ENCODE results near the gene PFKL. TPM values are rescaled to one million over a fixed set of nuclear protein-coding genes. Genes with fewer than 3 reads are reported as not detected.
A peak's percentile ranks its signal among the peaks of the same experiment; 100 is the strongest.

Gene PFKL
- total RNA-seq (100 to 1,000 TPM; 132 to 176 TPM), total RNA-seq (285 to 307 reads per million in 2 donors)

DNA sequence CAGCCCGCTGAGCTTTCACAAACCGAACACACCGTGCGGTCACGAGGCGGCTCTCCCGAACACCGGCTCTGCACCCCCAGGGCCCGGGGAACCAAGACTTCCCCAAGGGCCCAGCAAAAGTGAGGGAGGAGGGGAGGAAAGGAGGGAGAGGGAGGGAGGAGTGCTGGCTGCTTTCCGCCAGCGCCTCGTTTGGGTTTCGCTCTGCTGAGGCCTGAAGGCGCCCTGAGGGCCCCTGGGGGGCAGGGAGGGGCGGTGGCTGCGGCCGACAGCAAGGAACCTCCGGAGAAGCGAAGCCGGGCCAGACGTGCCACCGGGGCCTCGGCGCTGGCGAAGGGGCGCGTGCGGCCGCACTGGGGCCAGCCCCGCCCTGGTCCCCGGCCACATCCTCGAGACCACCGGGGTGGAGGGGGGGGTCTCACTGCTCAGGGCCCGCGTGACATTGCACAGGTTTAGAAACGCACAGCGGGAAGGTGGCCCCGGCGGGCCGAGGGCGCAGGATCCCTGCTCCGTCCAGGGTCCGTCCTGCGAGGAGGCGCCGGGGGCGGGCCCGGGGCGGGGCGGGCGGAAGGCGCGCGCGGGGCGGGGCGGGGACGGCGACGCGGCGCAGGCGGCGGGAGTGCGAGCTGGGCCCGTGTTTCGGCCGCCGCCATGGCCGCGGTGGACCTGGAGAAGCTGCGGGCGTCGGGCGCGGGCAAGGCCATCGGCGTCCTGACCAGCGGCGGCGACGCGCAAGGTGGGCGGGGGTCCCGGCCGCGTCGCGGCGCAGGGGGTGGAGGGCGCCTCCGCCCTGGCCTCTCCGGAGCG, at the start of gene PFKL:
TSS of gene PFKL (plus strand) at position 596 of the 804 bp plus-strand sequence. CDS start at position 649, 53 bp downstream.
- no peaks in the 10 kb centered on the region for H3K27me3 Mint-ChIP-seq
- H3K9me3 ChIP-seq (ENCODE audit: control insufficient read depth, low read length, poor library complexity, severe bottlenecking), result no peaks in the 10 kb centered on the region
- peaks cover 40% of the 10 kb centered on the region for H3K4me1 Mint-ChIP-seq
- peak within 1 kb of the TSS; percentile 91 for H3K4me3 Mint-ChIP-seq
- H3K27ac Mint-ChIP-seq, result peak within 1 kb of the TSS; percentile 89
- H3K36me3 Mint-ChIP-seq (ENCODE audit: low read depth), result no peaks in the 10 kb centered on the region
- ATAC-seq, result peak; percentile 55
- peak; percentile 29 to 63 (median 48) for DNase-seq

GRCh38 chr21:44253832-44254710, 45.8 kb upstream of the PFKL start:
- Mint-ChIP-seq H3K27ac (no peak overlapping the region), H3K27me3 (peaks cover 7% of the 10 kb centered on the region), H3K36me3 (ENCODE audit: low read depth) (no peaks in the 10 kb centered on the region), H3K4me1 (peaks cover 2% of the 10 kb centered on the region), H3K4me3 (no peak overlapping the region)
- no peak for DNase-seq
- H3K9me3 ChIP-seq (ENCODE audit: control insufficient read depth, low read length, poor library complexity, severe bottlenecking), result no peaks in the 10 kb centered on the region
- no peak for ATAC-seq

DNA sequence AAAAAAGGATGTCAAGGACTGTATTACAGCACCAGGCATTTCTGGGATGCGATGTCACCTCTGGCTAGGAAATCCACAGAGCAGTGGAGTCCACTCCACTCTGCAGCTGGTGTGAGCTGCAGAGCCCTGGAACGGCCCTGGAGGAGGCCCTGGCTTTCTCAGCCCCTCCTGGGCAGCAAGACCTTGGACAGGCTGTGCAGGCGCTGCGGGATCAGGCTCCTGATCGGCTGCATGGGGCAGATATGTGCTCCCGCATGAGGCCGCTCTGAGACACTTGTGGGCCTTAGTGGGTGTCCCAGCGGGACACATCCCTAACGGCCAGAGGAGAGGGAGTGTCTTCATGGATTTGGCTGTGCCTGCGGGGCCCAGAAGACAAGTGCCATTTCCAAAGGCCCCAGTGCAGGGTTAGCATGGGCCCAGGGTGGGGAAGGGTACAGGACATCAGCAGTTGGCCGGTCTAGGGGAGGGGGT, 44.3 kb upstream of the PFKL start:
- no peak overlapping the region for H3K27ac Mint-ChIP-seq
- DNase-seq, result no peak
- no peak overlapping the region for H3K4me3 Mint-ChIP-seq
- H3K36me3 Mint-ChIP-seq (ENCODE audit: low read depth), result no peaks in the 10 kb centered on the region
- H3K27me3 Mint-ChIP-seq, result peaks cover 7% of the 10 kb centered on the region
- no peak for ATAC-seq
- H3K4me1 Mint-ChIP-seq, result peaks cover 2% of the 10 kb centered on the region
- H3K9me3 ChIP-seq (ENCODE audit: control insufficient read depth, low read length, poor library complexity, severe bottlenecking), result no peaks in the 10 kb centered on the region

- Mint-ChIP-seq H3K36me3 (ENCODE audit: low read depth) (no peaks in the 10 kb centered on the region), H3K27ac (no peak overlapping the region), H3K4me1 (peaks cover 2% of the 10 kb centered on the region)
Measured at GRCh38 chr21:44258056-44258725, 41.7 kb upstream of the PFKL start.

GRCh38 chr21:44259082-44259705, 40.7 kb upstream of the PFKL start:
- no peaks in the 10 kb centered on the region for H3K9me3 ChIP-seq (ENCODE audit: control insufficient read depth, low read length, poor library complexity, severe bottlenecking)
- DNase-seq (no peak), ATAC-seq (no peak)
- H3K27me3 Mint-ChIP-seq, result peaks cover 7% of the 10 kb centered on the region
- H3K4me3 Mint-ChIP-seq, result no peak overlapping the region
- no peaks in the 10 kb centered on the region for H3K36me3 Mint-ChIP-seq (ENCODE audit: low read depth)
- no peak overlapping the region for H3K27ac Mint-ChIP-seq
- H3K4me1 Mint-ChIP-seq, result no peaks in the 10 kb centered on the region

More at GRCh38 chr21:44258056-44258725, 41.7 kb upstream of the PFKL start:
- no peaks in the 10 kb centered on the region for H3K9me3 ChIP-seq (ENCODE audit: control insufficient read depth, low read length, poor library complexity, severe bottlenecking)
- H3K27me3 Mint-ChIP-seq, result peaks cover 7% of the 10 kb centered on the region
- ATAC-seq, result no peak
- DNase-seq, result no peak
- H3K4me3 Mint-ChIP-seq, result no peak overlapping the region

DNA sequence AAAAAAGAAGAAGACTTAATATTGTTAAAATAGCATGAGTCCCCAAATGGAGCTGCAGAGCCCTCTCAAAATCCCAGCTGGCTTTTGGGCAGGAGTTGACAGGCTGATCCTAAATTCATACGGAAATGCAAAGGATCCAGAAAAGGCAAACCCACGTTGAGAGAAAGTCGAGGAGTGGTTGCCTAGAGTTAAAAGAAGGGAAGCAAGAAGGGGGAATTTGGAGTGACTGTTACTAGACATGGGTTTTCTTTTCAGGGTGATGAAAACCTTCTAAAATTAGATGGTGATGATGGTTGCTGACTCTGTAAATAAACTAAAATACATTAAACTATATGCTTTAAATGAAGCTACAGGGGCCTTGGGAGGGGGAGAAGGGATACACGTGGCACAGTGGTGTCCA, 39.8 kb upstream of the PFKL start:
- no peak for ATAC-seq
- Mint-ChIP-seq H3K27ac (no peak overlapping the region), H3K27me3 (peaks cover 7% of the 10 kb centered on the region), H3K36me3 (ENCODE audit: low read depth) (no peaks in the 10 kb centered on the region), H3K4me1 (no peaks in the 10 kb centered on the region), H3K4me3 (no peak overlapping the region)
- DNase-seq, result no peak
- H3K9me3 ChIP-seq (ENCODE audit: control insufficient read depth, low read length, poor library complexity, severe bottlenecking), result no peaks in the 10 kb centered on the region

GRCh38 chr21:44260791-44261631, 38.8 kb upstream of the PFKL start:
- no peak overlapping the region for H3K27ac Mint-ChIP-seq
- no peaks in the 10 kb centered on the region for H3K4me1 Mint-ChIP-seq
- peaks cover 7% of the 10 kb centered on the region for H3K27me3 Mint-ChIP-seq

GRCh38 chr21:44261675-44262295, 38.1 kb upstream of the PFKL start, which contains the start of gene DNMT3L:
DNMT3L (minus strand) TSS chr21:44261897; CDS start chr21:44261259, 638 bp downstream.
- Mint-ChIP-seq H3K27me3 (peaks cover 7% of the 10 kb centered on the region), H3K27ac (no peak within 1 kb of the TSS), H3K4me3 (no peak within 1 kb of the TSS), H3K4me1 (no peaks in the 10 kb centered on the region), H3K36me3 (ENCODE audit: low read depth) (no peaks in the 10 kb centered on the region)
- no peak for ATAC-seq
- no peak for DNase-seq
- H3K9me3 ChIP-seq (ENCODE audit: control insufficient read depth, low read length, poor library complexity, severe bottlenecking), result no peaks in the 10 kb centered on the region

More at GRCh38 chr21:44260791-44261631, 38.8 kb upstream of the PFKL start:
- ATAC-seq (no peak), DNase-seq (no peak)
- H3K36me3 Mint-ChIP-seq (ENCODE audit: low read depth), result no peaks in the 10 kb centered on the region
- H3K4me3 Mint-ChIP-seq, result no peak overlapping the region
- no peaks in the 10 kb centered on the region for H3K9me3 ChIP-seq (ENCODE audit: control insufficient read depth, low read length, poor library complexity, severe bottlenecking)

DNA sequence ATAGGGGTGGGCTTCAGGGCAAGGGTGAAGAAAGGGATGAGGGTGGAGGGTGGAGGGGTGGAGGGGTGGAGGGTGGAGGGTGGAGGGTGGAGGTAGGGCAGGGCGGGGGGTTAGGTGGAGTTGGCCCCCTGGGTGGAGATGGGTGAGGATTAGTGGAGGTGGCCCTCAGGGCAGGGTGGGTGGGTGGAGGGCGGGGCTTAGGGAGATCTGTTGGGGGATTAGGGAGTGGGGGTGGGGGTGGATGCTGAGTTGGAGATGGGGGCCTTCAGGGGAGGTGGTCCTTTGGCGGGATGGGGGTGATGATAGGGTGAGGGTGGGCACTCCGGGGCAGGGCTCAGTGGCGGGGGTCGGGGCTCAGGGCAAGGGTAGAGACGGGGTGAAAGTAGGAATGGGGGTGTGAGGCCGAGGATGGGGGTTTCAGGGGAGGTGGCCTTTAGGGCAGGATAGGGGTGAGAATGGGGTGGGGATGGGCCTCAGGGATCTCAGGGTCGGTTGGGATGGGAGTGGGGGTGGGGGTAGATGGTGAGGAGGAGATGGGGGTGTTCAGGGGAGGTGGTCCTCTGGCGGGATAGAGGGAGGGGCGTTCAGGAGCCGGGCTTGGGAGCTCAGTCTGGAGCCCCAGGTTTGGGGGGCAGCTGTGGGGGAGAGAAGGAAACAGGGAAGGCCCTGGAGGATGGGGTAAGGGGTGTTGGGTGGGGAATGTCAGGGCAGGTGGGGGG, 37.4 kb upstream of the PFKL start:
- no peaks in the 10 kb centered on the region for H3K9me3 ChIP-seq (ENCODE audit: control insufficient read depth, low read length, poor library complexity, severe bottlenecking)
- ATAC-seq (no peak), DNase-seq (no peak)
- Mint-ChIP-seq H3K4me3 (no peak overlapping the region), H3K4me1 (no peaks in the 10 kb centered on the region), H3K36me3 (ENCODE audit: low read depth) (no peaks in the 10 kb centered on the region), H3K27ac (no peak overlapping the region), H3K27me3 (peaks cover 7% of the 10 kb centered on the region)

DNA sequence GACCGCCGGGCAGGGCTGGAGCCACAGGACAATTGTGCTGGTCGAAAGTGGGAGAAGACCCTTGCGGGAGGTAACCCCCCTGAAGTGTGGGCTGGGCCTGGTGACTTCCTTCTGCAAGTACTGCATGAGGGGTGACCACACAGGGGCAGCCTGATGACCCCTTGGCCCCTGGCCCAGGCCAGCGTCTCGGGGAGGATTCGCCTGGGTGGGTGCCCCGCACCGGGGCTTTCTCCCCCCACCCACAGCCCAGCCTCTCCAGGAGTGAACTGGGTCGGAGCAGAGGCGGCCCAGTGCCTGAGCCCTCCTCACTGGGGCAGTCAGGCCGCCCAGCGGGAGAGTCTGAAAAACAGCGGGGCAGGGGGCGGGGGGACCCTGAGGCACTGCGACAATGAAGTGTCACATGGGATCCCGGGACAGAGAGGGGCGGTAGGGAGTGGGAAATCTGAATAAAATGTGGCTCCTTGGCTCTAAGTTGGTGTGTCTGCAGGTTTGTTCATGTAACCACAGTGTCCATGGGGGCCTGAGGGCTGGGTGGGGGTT, 36.6 kb upstream of the PFKL start:
- H3K27me3 Mint-ChIP-seq, result peaks cover 6% of the 10 kb centered on the region
- H3K9me3 ChIP-seq (ENCODE audit: control insufficient read depth, low read length, poor library complexity, severe bottlenecking), result no peaks in the 10 kb centered on the region
- ATAC-seq (no peak), DNase-seq (no peak)
- no peaks in the 10 kb centered on the region for H3K4me1 Mint-ChIP-seq
- H3K27ac Mint-ChIP-seq, result no peak overlapping the region
- no peak overlapping the region for H3K4me3 Mint-ChIP-seq
- no peaks in the 10 kb centered on the region for H3K36me3 Mint-ChIP-seq (ENCODE audit: low read depth)

DNA sequence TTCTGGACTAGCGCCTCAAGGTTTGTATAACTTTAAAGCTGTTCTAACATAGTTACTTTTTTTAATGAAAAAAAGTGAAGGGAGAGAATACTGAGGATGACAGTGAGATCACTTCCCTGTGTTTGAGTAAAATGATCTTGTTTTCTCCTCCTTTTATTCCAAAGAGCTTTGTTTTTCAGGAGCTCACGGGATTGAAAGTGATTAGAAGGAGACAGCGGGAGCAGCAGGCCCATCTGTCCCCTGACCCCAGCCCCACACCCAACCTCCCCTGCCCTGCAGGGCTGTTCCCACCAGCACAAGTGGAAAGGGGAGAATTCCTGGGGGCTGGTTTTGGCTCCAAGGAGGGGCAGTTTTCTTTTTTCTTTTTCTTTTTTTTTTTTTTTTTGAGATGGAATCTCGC, 36.1 kb upstream of the PFKL start:
- Mint-ChIP-seq H3K27me3 (peaks cover 1% of the 10 kb centered on the region), H3K4me1 (no peaks in the 10 kb centered on the region), H3K4me3 (no peak overlapping the region), H3K36me3 (ENCODE audit: low read depth) (no peaks in the 10 kb centered on the region), H3K27ac (no peak overlapping the region)
- ATAC-seq (no peak), DNase-seq (no peak)
- no peaks in the 10 kb centered on the region for H3K9me3 ChIP-seq (ENCODE audit: control insufficient read depth, low read length, poor library complexity, severe bottlenecking)
